Neural cell (in vitro differentiated cells): ENCODE data around the gene TMEFF2. TPM values are rescaled to one million over a fixed set of nuclear protein-coding genes. Genes with fewer than 3 reads are reported as not detected.

Experiments
- H2AFZ ChIP-seq: fragments of 200-600, 300-800 bp; sonication (generic), shearing (Covaris generic); 2 replicates; pipeline ENCODE4 v1.6.0; 2014; ENCODE audit warnings: low read depth, mild to moderate bottlenecking, antibody characterized with exemption, low read length, moderate library complexity
- H3F3A ChIP-seq: fragments of 200-600 bp; shearing (Covaris generic); 2 replicates; pipeline ENCODE4 v1.6.1; 2016; ENCODE audit warnings: mild to moderate bottlenecking, moderate library complexity, mixed read lengths, antibody characterized with exemption, low read length; ENCODE audit not compliant: insufficient read depth, poor library complexity, severe bottlenecking
- H3K27ac ChIP-seq: fragments of 200-600, 300-800 bp; sonication (generic), shearing (Covaris generic); 2 replicates; pipeline ENCODE4 v1.5.1; 2014; ENCODE audit warnings: mild to moderate bottlenecking, low read length, moderate library complexity
- H3K27me3 ChIP-seq: fragments of 300-800, 200-600 bp; sonication (generic), shearing (Covaris generic); 2 replicates; pipeline ENCODE4 v1.6.0; 2014; ENCODE audit warnings: mild to moderate bottlenecking, low read depth, low read length, moderate library complexity; ENCODE audit not compliant: insufficient read depth
- H3K36me3 ChIP-seq: fragments of 300-800, 200-600 bp; sonication (generic), shearing (Covaris generic); 2 replicates; pipeline ENCODE4 v1.5.1; 2014; ENCODE audit warnings: mild to moderate bottlenecking, antibody characterized with exemption, low read length, moderate library complexity; ENCODE audit not compliant: insufficient read depth
- H3K4me2 ChIP-seq: fragments of 300-800, 200-600 bp; sonication (generic), shearing (Covaris generic); 2 replicates; pipeline ENCODE4 v1.6.0; 2014; ENCODE audit warnings: mild to moderate bottlenecking, low read length
- H3K4me3 ChIP-seq: fragments of 300-800, 200-600 bp; sonication (generic), shearing (Covaris generic); 2 replicates; pipeline ENCODE4 v1.5.1; 2014; ENCODE audit warnings: mild to moderate bottlenecking, low read length, moderate library complexity
- H3K79me2 ChIP-seq: fragments of 200-600 bp; shearing (Covaris generic); replicated peaks from 2 replicates; pipeline ENCODE4 v1.6.0; 2014; ENCODE audit warnings: mild to moderate bottlenecking, low read length, moderate library complexity; ENCODE audit not compliant: insufficient read depth
- H3K9ac ChIP-seq: fragments of 300-800, 200-600 bp; sonication (generic), shearing (Covaris generic); 2 replicates; pipeline ENCODE4 v1.6.1; 2016; ENCODE audit warnings: mild to moderate bottlenecking, low read length, mixed read lengths
- H3K9me2 ChIP-seq: fragments of 200-600 bp; shearing (Covaris generic); 2 replicates; pipeline ENCODE4 v1.6.1; 2016; ENCODE audit warnings: mild to moderate bottlenecking, low read length, mixed read lengths; ENCODE audit not compliant: insufficient read depth
- H3K9me3 ChIP-seq: fragments of 200-600, 300-800 bp; sonication (generic), shearing (Covaris generic); 2 replicates; pipeline ENCODE4 v1.6.1; 2016; ENCODE audit warnings: mild to moderate bottlenecking, mixed run types, low read length, moderate library complexity, mixed read lengths
- H4K20me1 ChIP-seq: fragments of 200-600 bp; shearing (Covaris generic); 2 replicates; pipeline ENCODE4 v1.6.1; 2016; ENCODE audit warnings: mild to moderate bottlenecking, mixed run types; ENCODE audit not compliant: insufficient read depth
- CTCF ChIP-seq: fragments of 450-650 bp; IDR thresholded peaks from 2 replicates; pipeline ENCODE4 v1.5.1; 2014; ENCODE audit warnings: antibody characterized with exemption, mild to moderate bottlenecking, moderate library complexity; ENCODE audit not compliant: poor library complexity, severe bottlenecking
- EP300 ChIP-seq: fragments of 450-650 bp; conservative IDR thresholded peaks from 2 replicates; pipeline ENCODE4 v1.6.1; 2014; ENCODE audit warnings: antibody characterized with exemption, mild to moderate bottlenecking, moderate library complexity; ENCODE audit not compliant: poor library complexity, severe bottlenecking
- EZH2 ChIP-seq: fragments of 200-600, 300-800 bp; shearing (Covaris generic), sonication (generic); IDR thresholded peaks from 2 replicates; pipeline ENCODE4 v1.6.1; 2014; ENCODE audit warnings: antibody characterized with exemption, low read length, borderline replicate concordance, mild to moderate bottlenecking; ENCODE audit not compliant: insufficient read depth, poor library complexity, severe bottlenecking
- MXI1 ChIP-seq: fragments of 450-650 bp; conservative IDR thresholded peaks from 2 replicates; pipeline ENCODE4 v1.6.1; 2014; ENCODE audit warnings: antibody characterized with exemption, mild to moderate bottlenecking; ENCODE audit not compliant: poor library complexity, severe bottlenecking
- POLR2AphosphoS5 ChIP-seq: IDR thresholded peaks from 2 replicates; pipeline ENCODE4 v1.6.1; 2012
- RAD21 ChIP-seq: fragments of 450-650 bp; conservative IDR thresholded peaks from 2 replicates; pipeline ENCODE4 v1.6.1; 2014; ENCODE audit warnings: antibody characterized with exemption, mild to moderate bottlenecking, moderate library complexity
- REST ChIP-seq: IDR thresholded peaks from 2 replicates; pipeline ENCODE4 v1.6.1; 2012; ENCODE audit warnings: borderline replicate concordance
- SMC3 ChIP-seq: fragments of 450-650 bp; conservative IDR thresholded peaks from 2 replicates; pipeline ENCODE4 v1.6.1; 2014; ENCODE audit warnings: antibody characterized with exemption, mild to moderate bottlenecking, moderate library complexity; ENCODE audit not compliant: poor library complexity
- TAF1 ChIP-seq: IDR thresholded peaks from 2 replicates; pipeline ENCODE4 v1.6.1; 2012; ENCODE audit warnings: low read depth
- polyA plus RNA-seq: library from polyadenylated mRNA; depleted of rRNA; stranded (reverse); fragments of >200 nt; gene quantifications from 2 replicates; pipeline ENCODE4 v1.2.3, GENCODE V29; 2014

TMEFF2 gene
- polyA plus RNA-seq, 1 donor from 2014 or later, result 24.6 TPM

- Histone ChIP-seq H3K36me3 (no peaks in the 10 kb centered on the region), H3K9me3 (no peaks in the 10 kb centered on the region), H3K4me3 (no peak overlapping the region), H3K79me2 (no peaks in the 10 kb centered on the region), H3K4me2 (no peak overlapping the region), H3K9me2 (no peaks in the 10 kb centered on the region), H2AFZ (no peak overlapping the region), H3K9ac (no peak overlapping the region), H3K27ac (no peak overlapping the region), H4K20me1 (no peaks in the 10 kb centered on the region), H3K27me3 (no peaks in the 10 kb centered on the region), H3F3A (no peaks in the 10 kb centered on the region)
- TF ChIP-seq EP300 (no peak), TAF1 (no peak), MXI1 (no peak), SMC3 (no peak), RAD21 (no peak), REST (no peak), CTCF (no peak), POLR2AphosphoS5 (no peak), EZH2 (no peak)
These were observed 242.9 kb downstream of the TMEFF2 start for GRCh38 chr2:191951832-191952231.

GRCh38 chr2:191951376-191951775, 243.4 kb downstream of the TMEFF2 start:
- H3K79me2 ChIP-seq, result no peaks in the 10 kb centered on the region
- no peak overlapping the region for H3K4me2 ChIP-seq
- no peaks in the 10 kb centered on the region for H3K27me3 ChIP-seq
- no peaks in the 10 kb centered on the region for H3K9me3 ChIP-seq
- H3F3A ChIP-seq, result no peaks in the 10 kb centered on the region
- no peak overlapping the region for H3K4me3 ChIP-seq
- H3K9me2 ChIP-seq, result no peaks in the 10 kb centered on the region
- no peaks in the 10 kb centered on the region for H3K36me3 ChIP-seq
- no peak overlapping the region for H3K9ac ChIP-seq
- no peak overlapping the region for H2AFZ ChIP-seq
- no peak overlapping the region for H3K27ac ChIP-seq
- TF ChIP-seq EZH2 (no peak), EP300 (no peak), SMC3 (no peak), MXI1 (no peak), CTCF (no peak), TAF1 (no peak), RAD21 (no peak), REST (no peak), POLR2AphosphoS5 (no peak)
- no peaks in the 10 kb centered on the region for H4K20me1 ChIP-seq
